ENCODE data around the gene LPAR5.

LPAR5 gene

DNA sequence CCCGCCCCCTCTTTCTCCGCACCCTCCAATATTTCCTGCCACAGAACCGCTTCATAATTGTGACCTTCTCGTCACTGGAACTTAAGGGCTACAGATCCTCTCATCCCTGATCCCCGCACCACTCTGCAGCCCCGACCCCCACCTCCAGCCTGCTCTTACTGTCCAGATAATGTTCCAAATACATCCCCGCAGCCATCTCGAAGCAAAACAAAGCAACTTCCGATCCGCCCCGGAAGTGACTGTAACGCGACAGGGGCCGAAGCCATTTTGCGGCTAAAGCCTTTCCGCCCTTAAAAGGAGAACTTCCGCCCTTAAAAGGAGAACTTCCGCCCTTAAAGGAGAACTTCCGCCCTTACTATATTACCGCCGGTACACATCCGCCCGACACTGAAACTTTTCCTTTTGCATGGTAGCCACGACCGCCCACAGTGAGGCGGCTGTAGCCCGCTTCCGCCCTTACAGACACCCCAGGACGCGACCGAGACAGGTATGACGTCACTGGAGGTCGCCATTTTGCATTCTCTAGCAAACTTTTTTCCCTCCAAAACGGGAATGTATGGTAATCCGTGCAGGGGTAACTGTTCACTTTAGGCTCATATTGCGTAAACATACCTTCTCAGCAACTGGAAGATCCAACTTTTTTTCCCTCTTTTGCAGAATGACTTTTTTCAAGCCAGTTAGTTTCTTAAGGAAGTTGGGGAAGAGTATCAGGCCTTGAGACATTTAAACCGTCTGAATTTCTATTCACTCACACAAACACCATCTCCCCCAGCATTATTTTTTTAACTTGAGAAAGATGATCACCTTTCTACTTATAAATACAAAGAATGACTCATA, 27.4 kb upstream of the LPAR5 start, which contains the start of gene ING4 (continued):
- TF ChIP-seq ZNF2 (tag by site-specific recombination; IDR thresholded peaks at IDR 0.05) (no peak; the same call in none of the 2 replicates), ZNF707 (tag by site-specific recombination; IDR thresholded peaks at IDR 0.05) (no peak), ZNF157 (tag by site-specific recombination; IDR thresholded peaks at IDR 0.05) (no peak), ZNF155 (tag by site-specific recombination; IDR thresholded peaks at IDR 0.05) (no peak), ZNF664 (tag by site-specific recombination; IDR thresholded peaks at IDR 0.05) (no peak), KLF7 (tag by site-specific recombination; IDR thresholded peaks at IDR 0.05; ENCODE audit: borderline replicate concordance) (peak; percentile 82), ZNF391 (tag by site-specific recombination; IDR thresholded peaks at IDR 0.05; ENCODE audit: borderline replicate concordance, low read depth) (peak; percentile 79; the same call in 1 of the 2 replicates), ZFP3 (tag by site-specific recombination; IDR thresholded peaks at IDR 0.05; ENCODE audit: low read depth) (no peak), ZNF510 (tag by site-specific recombination; IDR thresholded peaks at IDR 0.05; ENCODE audit: insufficient replicate concordance) (no peak), SALL2 (tag by site-specific recombination; IDR thresholded peaks at IDR 0.05; ENCODE audit: borderline replicate concordance) (no peak), ZNF473 (tag by site-specific recombination; IDR thresholded peaks at IDR 0.05) (no peak), ZNF768 (tag by site-specific recombination; IDR thresholded peaks at IDR 0.05) (no peak), ZNF223 (tag by site-specific recombination; IDR thresholded peaks at IDR 0.05) (no peak), FEZF1 (tag by site-specific recombination; IDR thresholded peaks at IDR 0.05) (peak; percentile 78), ZNF24 (tag by site-specific recombination; IDR thresholded peaks at IDR 0.05) (peak; percentile 86), ZNF433 (tag by site-specific recombination; IDR thresholded peaks at IDR 0.05; ENCODE audit: low read depth) (no peak), ZNF571 (tag by site-specific recombination; IDR thresholded peaks at IDR 0.05) (no peak), ZNF792 (tag by site-specific recombination; IDR thresholded peaks at IDR 0.05) (no peak), ZNF354C (tag by site-specific recombination; IDR thresholded peaks at IDR 0.05; ENCODE audit: borderline replicate concordance, low read depth) (no peak)
- TF ChIP-seq, protein P1, sequence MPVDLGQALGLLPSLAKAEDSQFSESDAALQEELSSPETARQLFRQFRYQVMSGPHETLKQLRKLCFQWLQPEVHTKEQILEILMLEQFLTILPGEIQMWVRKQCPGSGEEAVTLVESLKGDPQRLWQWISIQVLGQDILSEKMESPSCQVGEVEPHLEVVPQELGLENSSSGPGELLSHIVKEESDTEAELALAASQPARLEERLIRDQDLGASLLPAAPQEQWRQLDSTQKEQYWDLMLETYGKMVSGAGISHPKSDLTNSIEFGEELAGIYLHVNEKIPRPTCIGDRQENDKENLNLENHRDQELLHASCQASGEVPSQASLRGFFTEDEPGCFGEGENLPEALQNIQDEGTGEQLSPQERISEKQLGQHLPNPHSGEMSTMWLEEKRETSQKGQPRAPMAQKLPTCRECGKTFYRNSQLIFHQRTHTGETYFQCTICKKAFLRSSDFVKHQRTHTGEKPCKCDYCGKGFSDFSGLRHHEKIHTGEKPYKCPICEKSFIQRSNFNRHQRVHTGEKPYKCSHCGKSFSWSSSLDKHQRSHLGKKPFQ (tag by site-specific recombination; IDR thresholded peaks at IDR 0.05) = no peak
- TF ChIP-seq, protein P2, sequence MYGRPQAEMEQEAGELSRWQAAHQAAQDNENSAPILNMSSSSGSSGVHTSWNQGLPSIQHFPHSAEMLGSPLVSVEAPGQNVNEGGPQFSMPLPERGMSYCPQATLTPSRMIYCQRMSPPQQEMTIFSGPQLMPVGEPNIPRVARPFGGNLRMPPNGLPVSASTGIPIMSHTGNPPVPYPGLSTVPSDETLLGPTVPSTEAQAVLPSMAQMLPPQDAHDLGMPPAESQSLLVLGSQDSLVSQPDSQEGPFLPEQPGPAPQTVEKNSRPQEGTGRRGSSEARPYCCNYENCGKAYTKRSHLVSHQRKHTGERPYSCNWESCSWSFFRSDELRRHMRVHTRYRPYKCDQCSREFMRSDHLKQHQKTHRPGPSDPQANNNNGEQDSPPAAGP (tag by site-specific recombination; IDR thresholded peaks at IDR 0.05) = peak; percentile 82
- TF ChIP-seq, protein P3, sequence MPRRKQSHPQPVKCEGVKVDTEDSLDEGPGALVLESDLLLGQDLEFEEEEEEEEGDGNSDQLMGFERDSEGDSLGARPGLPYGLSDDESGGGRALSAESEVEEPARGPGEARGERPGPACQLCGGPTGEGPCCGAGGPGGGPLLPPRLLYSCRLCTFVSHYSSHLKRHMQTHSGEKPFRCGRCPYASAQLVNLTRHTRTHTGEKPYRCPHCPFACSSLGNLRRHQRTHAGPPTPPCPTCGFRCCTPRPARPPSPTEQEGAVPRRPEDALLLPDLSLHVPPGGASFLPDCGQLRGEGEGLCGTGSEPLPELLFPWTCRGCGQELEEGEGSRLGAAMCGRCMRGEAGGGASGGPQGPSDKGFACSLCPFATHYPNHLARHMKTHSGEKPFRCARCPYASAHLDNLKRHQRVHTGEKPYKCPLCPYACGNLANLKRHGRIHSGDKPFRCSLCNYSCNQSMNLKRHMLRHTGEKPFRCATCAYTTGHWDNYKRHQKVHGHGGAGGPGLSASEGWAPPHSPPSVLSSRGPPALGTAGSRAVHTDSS (tag by site-specific recombination; IDR thresholded peaks at IDR 0.05) = no peak
- TF ChIP-seq, protein P4, sequence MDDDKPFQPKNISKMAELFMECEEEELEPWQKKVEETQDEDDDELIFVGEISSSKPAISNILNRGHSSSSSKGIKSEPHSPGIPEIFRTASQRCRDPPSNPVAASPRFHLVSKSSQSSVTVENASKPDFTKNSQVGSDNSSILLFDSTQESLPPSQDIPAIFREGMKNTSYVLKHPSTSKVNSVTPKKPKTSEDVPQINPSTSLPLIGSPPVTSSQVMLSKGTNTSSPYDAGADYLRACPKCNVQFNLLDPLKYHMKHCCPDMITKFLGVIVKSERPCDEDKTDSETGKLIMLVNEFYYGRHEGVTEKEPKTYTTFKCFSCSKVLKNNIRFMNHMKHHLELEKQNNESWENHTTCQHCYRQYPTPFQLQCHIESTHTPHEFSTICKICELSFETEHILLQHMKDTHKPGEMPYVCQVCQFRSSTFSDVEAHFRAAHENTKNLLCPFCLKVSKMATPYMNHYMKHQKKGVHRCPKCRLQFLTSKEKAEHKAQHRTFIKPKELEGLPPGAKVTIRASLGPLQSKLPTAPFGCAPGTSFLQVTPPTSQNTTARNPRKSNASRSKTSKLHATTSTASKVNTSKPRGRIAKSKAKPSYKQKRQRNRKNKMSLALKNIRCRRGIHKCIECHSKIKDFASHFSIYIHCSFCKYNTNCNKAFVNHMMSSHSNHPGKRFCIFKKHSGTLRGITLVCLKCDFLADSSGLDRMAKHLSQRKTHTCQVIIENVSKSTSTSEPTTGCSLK (tag by site-specific recombination; IDR thresholded peaks at IDR 0.05) = no peak
- TF ChIP-seq, protein P5, sequence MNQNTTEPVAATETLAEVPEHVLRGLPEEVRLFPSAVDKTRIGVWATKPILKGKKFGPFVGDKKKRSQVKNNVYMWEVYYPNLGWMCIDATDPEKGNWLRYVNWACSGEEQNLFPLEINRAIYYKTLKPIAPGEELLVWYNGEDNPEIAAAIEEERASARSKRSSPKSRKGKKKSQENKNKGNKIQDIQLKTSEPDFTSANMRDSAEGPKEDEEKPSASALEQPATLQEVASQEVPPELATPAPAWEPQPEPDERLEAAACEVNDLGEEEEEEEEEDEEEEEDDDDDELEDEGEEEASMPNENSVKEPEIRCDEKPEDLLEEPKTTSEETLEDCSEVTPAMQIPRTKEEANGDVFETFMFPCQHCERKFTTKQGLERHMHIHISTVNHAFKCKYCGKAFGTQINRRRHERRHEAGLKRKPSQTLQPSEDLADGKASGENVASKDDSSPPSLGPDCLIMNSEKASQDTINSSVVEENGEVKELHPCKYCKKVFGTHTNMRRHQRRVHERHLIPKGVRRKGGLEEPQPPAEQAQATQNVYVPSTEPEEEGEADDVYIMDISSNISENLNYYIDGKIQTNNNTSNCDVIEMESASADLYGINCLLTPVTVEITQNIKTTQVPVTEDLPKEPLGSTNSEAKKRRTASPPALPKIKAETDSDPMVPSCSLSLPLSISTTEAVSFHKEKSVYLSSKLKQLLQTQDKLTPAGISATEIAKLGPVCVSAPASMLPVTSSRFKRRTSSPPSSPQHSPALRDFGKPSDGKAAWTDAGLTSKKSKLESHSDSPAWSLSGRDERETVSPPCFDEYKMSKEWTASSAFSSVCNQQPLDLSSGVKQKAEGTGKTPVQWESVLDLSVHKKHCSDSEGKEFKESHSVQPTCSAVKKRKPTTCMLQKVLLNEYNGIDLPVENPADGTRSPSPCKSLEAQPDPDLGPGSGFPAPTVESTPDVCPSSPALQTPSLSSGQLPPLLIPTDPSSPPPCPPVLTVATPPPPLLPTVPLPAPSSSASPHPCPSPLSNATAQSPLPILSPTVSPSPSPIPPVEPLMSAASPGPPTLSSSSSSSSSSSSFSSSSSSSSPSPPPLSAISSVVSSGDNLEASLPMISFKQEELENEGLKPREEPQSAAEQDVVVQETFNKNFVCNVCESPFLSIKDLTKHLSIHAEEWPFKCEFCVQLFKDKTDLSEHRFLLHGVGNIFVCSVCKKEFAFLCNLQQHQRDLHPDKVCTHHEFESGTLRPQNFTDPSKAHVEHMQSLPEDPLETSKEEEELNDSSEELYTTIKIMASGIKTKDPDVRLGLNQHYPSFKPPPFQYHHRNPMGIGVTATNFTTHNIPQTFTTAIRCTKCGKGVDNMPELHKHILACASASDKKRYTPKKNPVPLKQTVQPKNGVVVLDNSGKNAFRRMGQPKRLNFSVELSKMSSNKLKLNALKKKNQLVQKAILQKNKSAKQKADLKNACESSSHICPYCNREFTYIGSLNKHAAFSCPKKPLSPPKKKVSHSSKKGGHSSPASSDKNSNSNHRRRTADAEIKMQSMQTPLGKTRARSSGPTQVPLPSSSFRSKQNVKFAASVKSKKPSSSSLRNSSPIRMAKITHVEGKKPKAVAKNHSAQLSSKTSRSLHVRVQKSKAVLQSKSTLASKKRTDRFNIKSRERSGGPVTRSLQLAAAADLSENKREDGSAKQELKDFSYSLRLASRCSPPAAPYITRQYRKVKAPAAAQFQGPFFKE (tag by site-specific recombination; IDR thresholded peaks at IDR 0.05; ENCODE audit: borderline replicate concordance) = no peak
- TF ChIP-seq, protein P6, sequence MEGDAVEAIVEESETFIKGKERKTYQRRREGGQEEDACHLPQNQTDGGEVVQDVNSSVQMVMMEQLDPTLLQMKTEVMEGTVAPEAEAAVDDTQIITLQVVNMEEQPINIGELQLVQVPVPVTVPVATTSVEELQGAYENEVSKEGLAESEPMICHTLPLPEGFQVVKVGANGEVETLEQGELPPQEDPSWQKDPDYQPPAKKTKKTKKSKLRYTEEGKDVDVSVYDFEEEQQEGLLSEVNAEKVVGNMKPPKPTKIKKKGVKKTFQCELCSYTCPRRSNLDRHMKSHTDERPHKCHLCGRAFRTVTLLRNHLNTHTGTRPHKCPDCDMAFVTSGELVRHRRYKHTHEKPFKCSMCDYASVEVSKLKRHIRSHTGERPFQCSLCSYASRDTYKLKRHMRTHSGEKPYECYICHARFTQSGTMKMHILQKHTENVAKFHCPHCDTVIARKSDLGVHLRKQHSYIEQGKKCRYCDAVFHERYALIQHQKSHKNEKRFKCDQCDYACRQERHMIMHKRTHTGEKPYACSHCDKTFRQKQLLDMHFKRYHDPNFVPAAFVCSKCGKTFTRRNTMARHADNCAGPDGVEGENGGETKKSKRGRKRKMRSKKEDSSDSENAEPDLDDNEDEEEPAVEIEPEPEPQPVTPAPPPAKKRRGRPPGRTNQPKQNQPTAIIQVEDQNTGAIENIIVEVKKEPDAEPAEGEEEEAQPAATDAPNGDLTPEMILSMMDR (tag by site-specific recombination; IDR thresholded peaks at IDR 0.05) = no peak
